ENCODE data around the gene BACE2. TPM values are rescaled to one million over a fixed set of nuclear protein-coding genes. Genes with fewer than 3 reads are reported as not detected.

Gene BACE2
- total RNA-seq, 1 donor from 2014 or later, result 11.4 TPM

DNA sequence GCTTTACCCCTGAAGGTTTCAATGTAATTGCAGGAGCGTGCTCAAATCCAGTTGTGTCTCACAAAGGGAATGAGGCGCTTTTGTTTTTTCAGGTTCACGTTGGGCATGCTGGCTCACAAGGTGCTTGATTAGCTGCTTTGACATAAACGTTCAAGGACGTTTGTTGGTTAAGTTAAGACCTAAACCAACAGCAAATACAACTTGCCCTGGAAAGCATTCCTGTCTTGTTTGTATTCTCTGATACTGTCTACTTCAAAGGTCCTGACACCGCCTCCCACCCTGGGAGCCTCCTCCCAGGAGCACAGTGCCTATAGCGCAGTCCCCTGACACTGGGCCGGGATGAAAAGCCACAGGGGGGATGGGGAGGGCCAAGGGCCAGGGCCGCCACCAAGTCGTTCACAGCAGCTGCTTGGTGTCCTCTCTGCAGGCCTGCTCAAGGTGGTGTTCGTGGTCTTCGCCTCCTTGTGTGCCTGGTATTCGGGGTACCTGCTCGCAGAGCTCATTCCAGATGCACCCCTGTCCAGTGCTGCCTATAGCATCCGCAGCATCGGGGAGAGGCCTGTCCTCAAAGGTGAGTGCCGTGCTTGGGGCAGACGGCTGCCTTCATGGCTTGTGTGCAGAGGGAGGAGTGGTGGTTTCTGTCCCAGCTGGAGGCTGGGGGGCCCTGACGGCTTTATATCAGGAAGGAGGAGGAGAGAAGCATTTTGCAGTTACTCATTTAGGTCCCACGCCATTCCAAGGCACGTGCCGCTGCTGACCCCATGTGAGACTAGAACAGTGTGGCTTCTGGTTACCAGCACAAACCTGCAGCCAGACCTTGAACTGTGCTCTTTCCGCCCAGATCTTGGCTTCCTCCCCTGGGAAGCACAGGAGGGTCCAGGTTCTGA lies 154.8 kb downstream of the BACE2 start:
- no peak for ATAC-seq (ENCODE audit: poor library complexity)
- intact Hi-C loops (cut with DNase I), result no loop called here

DNA sequence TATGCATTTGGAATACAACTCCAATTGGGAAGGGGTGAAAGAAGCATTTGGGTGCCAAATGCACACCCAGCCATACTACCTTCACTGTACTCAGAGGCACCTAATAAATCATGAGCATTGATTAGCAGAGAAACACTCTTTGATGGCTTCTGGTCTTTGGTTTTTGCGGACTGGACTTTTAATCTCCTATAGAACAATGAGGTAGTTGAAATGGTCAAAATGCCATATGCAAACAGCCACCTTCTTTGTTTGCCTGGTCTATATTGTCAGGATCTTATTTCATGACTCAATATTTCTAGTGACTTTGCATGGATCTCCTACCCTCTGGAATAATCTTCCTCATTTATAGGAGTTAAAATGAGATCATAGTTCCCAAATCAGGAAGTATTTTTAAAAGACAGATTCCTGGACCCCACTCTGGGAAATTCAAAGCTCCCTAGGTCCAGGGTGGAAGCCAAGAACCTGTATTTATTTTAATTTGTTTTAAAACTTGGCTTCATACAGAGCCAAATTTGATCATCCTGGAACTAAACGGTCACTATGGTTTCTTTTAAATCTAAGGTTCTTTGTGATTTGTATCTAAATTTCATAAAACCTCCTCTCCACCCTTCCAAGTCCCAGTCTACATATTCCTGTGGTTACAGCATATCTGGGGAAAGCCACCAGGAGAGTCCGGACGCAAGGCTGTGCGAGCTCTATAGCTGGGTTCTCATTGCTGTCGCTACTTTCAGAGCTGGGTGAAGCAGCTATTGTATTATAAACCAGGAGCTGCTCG lies 157.4 kb downstream of the BACE2 start:
- DNase-seq (no peak), ATAC-seq (ENCODE audit: poor library complexity) (no peak)
- intact Hi-C loops (cut with DNase I), result no loop called here

More for the DNA sequence above, 154.8 kb downstream of the BACE2 start:
- no peak for DNase-seq

DNA sequence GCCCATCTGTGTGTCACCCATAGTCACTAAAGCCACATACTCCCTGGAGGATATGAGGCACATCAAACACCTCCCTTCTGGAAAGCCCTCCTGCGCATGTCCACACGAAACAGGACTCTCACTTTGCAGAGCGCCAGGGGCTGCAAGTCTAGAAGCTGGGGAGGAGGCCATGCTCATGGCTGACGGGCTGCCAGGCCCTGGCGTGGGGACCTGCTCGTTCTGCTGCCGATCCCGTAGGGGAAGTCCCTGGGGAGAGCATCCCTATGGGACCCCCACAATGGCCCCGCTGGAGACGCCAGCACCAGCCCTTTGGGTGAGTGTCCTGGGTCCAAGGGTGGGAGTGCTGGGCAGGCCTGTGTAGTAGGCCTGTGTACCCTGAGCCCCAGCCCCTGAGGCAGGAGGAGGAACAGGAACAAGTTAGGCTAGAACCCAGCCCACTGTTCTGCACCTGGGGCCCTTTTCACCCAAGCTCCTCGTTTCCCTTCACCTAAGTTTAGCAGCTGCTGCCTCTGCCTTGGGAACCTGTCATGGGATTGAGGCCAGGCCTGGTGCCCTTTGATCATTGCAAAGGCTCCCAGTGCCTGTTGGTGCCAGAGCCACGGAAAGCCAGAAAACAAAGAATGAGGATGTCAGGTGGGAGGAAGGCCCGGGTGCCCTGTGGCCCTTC lies 158.6 kb downstream of the BACE2 start:
- DNase-seq, result no peak
- intact Hi-C loops (cut with DNase I), result no loop called here
- ATAC-seq (ENCODE audit: poor library complexity), result no peak

DNA sequence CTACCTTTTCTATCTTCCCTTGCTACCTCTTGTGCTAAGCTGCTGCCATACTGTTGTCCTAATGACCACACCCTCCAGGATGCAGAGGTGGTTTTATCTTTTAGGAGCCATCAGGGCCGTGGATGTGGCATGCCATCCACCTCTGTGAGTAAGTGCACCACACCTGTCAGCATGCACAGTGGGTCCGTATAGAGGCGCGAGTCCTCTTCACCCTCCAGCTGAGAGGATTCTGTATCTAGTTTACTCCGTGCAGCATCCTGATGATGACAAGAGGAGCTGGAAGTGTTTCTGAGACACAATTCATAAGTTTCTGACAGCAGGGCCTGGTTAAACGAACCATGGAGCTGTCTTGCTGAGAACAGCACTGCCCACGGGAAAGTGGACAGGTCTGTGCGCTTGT lies 159.8 kb downstream of the BACE2 start:
- ATAC-seq (ENCODE audit: poor library complexity), result no peak
- intact Hi-C loops (cut with DNase I), result no loop called here
- DNase-seq, result no peak

DNA sequence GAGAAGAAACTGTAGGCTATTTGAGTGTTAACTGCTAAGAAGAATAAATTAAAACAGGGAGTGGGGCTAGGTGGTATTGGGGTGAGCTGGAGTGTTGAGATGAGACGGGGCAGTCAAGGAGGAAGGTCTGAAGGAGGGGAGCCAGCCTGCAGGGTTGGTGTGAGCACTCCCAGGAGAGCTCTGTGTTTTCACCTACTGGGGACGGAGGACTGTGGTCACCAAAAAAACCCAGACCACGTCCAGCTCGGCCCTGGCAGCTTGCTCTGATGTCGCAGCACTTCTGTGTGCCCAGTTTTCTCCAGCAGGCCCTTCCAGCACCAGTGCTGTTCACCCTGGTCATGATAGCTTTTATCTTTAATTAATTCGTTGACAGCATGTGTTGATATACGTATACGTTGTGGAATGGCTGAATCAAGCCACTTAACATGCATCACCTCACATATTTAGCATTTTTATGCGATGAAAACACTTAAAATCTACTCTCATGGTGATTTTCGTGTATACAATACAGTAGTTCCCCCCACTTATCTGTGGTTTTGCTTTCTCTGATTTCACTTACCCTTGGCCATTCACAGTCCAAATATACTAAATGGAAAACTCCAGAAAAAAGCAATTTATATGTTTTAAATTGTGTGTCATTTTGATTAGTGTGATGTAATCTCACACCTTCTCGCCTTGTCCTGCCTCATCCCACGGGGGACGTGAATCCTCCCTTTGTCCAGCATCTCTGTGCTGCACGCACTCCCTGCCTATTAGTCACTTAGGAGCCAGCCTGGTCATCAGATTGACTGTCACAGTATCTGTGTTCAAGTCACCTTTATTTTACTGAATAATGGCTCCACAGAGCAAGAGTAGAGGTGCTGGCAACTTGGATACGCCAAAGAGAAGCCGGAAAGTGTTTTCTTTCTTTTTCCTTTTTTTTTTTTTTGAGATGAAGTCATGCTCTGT lies 161.0 kb downstream of the BACE2 start:
- ATAC-seq (ENCODE audit: poor library complexity), result no peak
- intact Hi-C loops (cut with DNase I), result no loop called here
- DNase-seq, result no peak

Small RNAs within 50 kb of the gene (microRNA-seq; reads per million reads assigned to microRNA genes)
- not detected for gene MIR3197

Other genes starting within 250 kb of the BACE2 start
- gene FAM3B, start 148.6 kb downstream of the BACE2 start, total RNA-seq, result not detected
- 4.2 TPM for gene MX2, start 193.9 kb downstream of the BACE2 start, total RNA-seq